Sigmoid colon (tissue), 7 donors: ENCODE results near the gene ALS2CL. TPM values are rescaled to one million over a fixed set of nuclear protein-coding genes. Genes with fewer than 3 reads are reported as not detected.

ENCODE experiments used
- DNase-seq: peaks from one replicate; pipeline ENCODE4 v3.0.0-alpha.2; 2019
- H3K27ac ChIP-seq, 4 donors: fragments of 200-600 bp; sonication (generic); one replicate each; pipeline ENCODE4 v1.5.1; 2016 to 2019; ENCODE audit warnings: mild to moderate bottlenecking in 1 of 4
- H3K27me3 ChIP-seq, 3 donors: fragments of 200-600 bp; sonication (generic); one replicate each; pipeline ENCODE4 v1.5.1; 2019; ENCODE audit warnings: mild to moderate bottlenecking in 1 of 3
- H3K36me3 ChIP-seq, 4 donors: fragments of 200-600 bp; sonication (generic); one replicate each; pipeline ENCODE4 v1.5.1; 2016 to 2019
- H3K4me1 ChIP-seq, 4 donors: fragments of 200-600 bp; sonication (generic); one replicate each; pipeline ENCODE4 v1.5.1; 2017 to 2019
- H3K4me3 ChIP-seq, 4 donors: fragments of 200-600 bp; sonication (generic); one replicate each; pipeline ENCODE4 v1.5.1; 2017 to 2019; ENCODE audit warnings: mild to moderate bottlenecking in 2 of 4, moderate library complexity in 1 of 4
- H3K9me3 ChIP-seq, 4 donors: fragments of 200-600 bp in 3 of 4; sonication (generic) in 3 of 4; one replicate each; pipeline versions ENCODE4 v1.5.1 to v1.6.1; 2013 to 2019
- EP300 ChIP-seq, 4 donors: sonication (generic); formaldehyde crosslinking; IDR thresholded peaks; one replicate each; pipeline ENCODE4 v1.6.1; 2017; ENCODE audit warnings: antibody characterized with exemption in 4 of 4
- POLR2A ChIP-seq, 2 donors: fragments of 450-650 bp; IDR thresholded peaks; one replicate each; pipeline ENCODE4 v1.6.1; 2016; ENCODE audit warnings: antibody characterized with exemption in 2 of 2, mild to moderate bottlenecking in 2 of 2, moderate library complexity in 2 of 2
- POLR2AphosphoS5 ChIP-seq, 4 donors: sonication (generic); formaldehyde crosslinking; IDR thresholded peaks; one replicate each; pipeline ENCODE4 v1.6.1; 2017; ENCODE audit warnings: antibody characterized with exemption in 4 of 4
- WGBS, 2 donors: extraction: QIAGEN DNeasy Blood & Tissue Kit; methylation state at CpG; one replicate each; pipeline ENCODE4 v1.1.7; 2013; 5-methylcytosine and 5-hydroxymethylcytosine counted together
- intact Hi-C: fragments of 100-400 bp; cut with DNase I; formaldehyde crosslinking; loops from one replicate; pipeline ENCODE4 v1.15.1; 2023
- polyA plus RNA-seq, 3 donors: library from polyadenylated mRNA; stranded (reverse); fragments of 200-250 nt; gene quantifications; one replicate each; pipeline ENCODE4 v1.2.3, GENCODE V29; 2013
- total RNA-seq, 4 donors: library from RNA; depleted of rRNA; stranded (reverse); fragments of >200 nt; gene quantifications; one replicate each; pipeline ENCODE4 v1.1.0, GENCODE V29; 2016
- TF ChIP-seq, protein P1 (sequence below), 4 experiments: fragments of 450-650 bp in 3 of 4; fragments of 200-600 bp in 1 of 4; IDR thresholded peaks; one replicate each; pipeline ENCODE4 v1.5.1; 2016 to 2019; ENCODE audit warnings: antibody characterized with exemption in 4 of 4, mild to moderate bottlenecking in 3 of 4, moderate library complexity in 2 of 4
- donor health status: healthy with polysubstance abuse.
- donor health status: Bipolar disorder and iron deficiency.
- donor health status: healthy.

ALS2CL gene
- total and polyA plus RNA-seq, 7 donors: 3.9 to 35.0 (median 5.4) TPM

DNA sequence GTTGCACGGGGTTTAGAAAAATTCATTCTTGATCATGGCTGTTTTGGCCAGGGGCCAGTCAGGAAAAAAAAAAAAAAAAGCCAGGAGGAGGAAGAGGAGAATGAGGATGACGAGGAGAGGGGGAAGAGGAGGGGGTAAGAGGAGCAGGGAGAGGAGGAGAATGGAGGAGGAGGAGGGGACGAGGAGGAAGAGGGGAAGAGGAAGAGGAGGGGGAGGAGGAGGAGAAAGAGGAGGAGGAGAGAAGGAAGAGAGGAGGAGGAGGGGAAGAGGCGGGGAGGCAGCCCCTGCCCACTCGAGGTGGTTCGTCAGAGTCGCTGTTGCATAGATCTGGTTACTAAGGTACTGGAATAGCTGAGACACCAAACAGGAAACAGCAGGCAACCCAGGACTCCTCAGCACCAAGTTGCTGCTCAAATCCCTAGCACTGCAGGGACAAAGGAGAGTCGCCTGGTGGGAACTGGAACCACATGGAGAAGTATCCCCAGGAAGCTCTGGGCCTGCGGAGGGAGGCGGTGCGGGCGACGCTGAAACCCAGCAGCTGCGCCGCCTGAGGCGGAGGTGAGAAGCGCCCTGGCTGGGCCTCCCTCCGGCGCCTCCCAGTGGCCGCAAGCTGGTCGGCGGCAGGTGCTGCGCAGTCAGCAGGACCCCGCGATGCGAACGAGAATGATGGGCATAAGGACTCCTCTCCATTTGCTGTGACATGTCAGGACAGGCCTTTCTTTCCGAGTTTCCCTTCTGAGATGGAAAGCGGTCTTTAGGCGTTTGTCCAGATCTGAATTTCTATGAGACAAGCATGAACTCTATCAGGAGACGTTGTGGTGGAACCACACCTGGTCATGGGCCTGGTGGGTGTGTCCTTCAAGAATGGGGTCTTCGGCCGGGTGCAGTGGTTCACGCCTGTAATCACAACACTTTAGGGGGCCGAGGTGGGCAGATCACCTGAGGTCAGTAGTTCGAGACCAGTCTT is 63.6 kb downstream of the ALS2CL start:
- 14% methylated on average over 36 of the region's 36 CpGs for WGBS, 2 donors
- H3K4me3 ChIP-seq: peak overlapping the region in 3 of 4 donors; percentile 32 to 41 (median 39)

DNA sequence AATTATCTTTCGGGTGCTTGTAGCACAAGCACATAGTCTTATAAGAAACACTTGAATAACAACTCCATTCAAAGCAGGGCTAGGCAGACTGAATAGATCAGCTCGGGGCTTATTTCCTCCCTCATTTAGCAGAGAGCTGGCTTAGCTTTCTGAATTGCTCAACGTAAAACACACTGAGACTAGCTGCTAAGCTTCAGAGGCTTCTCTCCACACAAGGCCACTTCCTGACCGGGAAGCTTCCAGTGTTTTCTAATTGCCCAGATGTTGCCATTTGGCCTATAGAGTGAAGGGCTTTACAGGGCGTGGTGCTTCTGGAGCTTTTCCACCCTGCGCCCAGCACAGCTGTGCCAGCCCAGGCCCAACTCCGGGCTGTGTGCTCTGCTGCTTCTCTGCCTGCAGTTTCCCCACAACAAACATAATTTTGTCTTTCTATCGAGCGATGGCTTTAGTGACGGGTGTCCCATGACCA is 64.5 kb downstream of the ALS2CL start:
- 41 to 62% methylated on average over 10 of the region's 10 CpGs for WGBS, 2 donors
- no peak overlapping the region for H3K4me3 ChIP-seq
- no peaks in the 10 kb centered on the region for H3K9me3 ChIP-seq
- DNase-seq: no peak
- H3K27ac ChIP-seq: peak overlapping the region; percentile 46 to 64 (median 58)
- intact Hi-C loops: no loop called here
- no peaks in the 10 kb centered on the region for H3K27me3 ChIP-seq
- peaks cover 0 to 15% (median 13%) of the 10 kb centered on the region in 4 donors for H3K4me1 ChIP-seq
- no peaks in the 10 kb centered on the region for H3K36me3 ChIP-seq
- TF ChIP-seq POLR2AphosphoS5 (IDR thresholded peaks at IDR 0.05): no peak
- TF ChIP-seq, protein P1, sequence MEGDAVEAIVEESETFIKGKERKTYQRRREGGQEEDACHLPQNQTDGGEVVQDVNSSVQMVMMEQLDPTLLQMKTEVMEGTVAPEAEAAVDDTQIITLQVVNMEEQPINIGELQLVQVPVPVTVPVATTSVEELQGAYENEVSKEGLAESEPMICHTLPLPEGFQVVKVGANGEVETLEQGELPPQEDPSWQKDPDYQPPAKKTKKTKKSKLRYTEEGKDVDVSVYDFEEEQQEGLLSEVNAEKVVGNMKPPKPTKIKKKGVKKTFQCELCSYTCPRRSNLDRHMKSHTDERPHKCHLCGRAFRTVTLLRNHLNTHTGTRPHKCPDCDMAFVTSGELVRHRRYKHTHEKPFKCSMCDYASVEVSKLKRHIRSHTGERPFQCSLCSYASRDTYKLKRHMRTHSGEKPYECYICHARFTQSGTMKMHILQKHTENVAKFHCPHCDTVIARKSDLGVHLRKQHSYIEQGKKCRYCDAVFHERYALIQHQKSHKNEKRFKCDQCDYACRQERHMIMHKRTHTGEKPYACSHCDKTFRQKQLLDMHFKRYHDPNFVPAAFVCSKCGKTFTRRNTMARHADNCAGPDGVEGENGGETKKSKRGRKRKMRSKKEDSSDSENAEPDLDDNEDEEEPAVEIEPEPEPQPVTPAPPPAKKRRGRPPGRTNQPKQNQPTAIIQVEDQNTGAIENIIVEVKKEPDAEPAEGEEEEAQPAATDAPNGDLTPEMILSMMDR (IDR thresholded peaks at IDR 0.05): no peak
- TF ChIP-seq EP300 (IDR thresholded peaks at IDR 0.05): no peak
- TF ChIP-seq POLR2A (IDR thresholded peaks at IDR 0.05): no peak

More for the DNA sequence above, 63.6 kb downstream of the ALS2CL start:
- intact Hi-C loops: loop anchor here (2.0 kb wide), 1 partner anchor 141 kb away; no protein-coding TSS in a partner anchor
- TF ChIP-seq, protein P1 (IDR thresholded peaks at IDR 0.05): peak; percentile 88 to 97 (median 94)
- TF ChIP-seq POLR2AphosphoS5 (IDR thresholded peaks at IDR 0.05): no peak
- peak; percentile 86 for DNase-seq
- peak overlapping the region; percentile 46 to 64 (median 58) for H3K27ac ChIP-seq
- peaks cover 0 to 15% (median 13%) of the 10 kb centered on the region in 4 donors for H3K4me1 ChIP-seq
- H3K36me3 ChIP-seq: no peaks in the 10 kb centered on the region
- no peaks in the 10 kb centered on the region for H3K9me3 ChIP-seq
- H3K27me3 ChIP-seq: no peaks in the 10 kb centered on the region

DNA sequence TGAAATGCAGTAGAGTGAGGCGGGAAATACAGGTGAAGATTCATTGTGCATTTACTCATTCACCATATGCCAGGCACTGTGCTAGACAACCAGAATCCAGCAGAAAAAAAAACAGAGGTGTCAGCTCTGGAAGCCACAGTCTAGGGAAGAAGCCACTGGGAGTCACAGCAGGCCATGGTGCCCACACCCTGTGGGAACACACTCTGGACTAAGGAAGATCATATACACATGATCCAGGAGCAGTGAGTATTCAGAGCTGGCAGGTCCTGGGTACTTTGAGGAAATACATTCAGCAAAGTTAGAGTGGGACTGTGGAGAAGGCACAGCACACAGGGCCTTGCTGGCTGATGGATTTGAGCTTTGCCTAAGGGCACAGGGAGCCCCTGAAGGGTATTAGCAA is 66.4 kb downstream of the ALS2CL start:
- TF ChIP-seq POLR2A (IDR thresholded peaks at IDR 0.05) (no peak), POLR2AphosphoS5 (IDR thresholded peaks at IDR 0.05) (no peak), EP300 (IDR thresholded peaks at IDR 0.05) (no peak)
- TF ChIP-seq, protein P1 (IDR thresholded peaks at IDR 0.05): no peak
- Histone ChIP-seq H3K4me1 (peaks cover 0 to 15% (median 13%) of the 10 kb centered on the region in 4 donors), H3K9me3 (no peaks in the 10 kb centered on the region), H3K27ac (no peak overlapping the region), H3K27me3 (no peaks in the 10 kb centered on the region), H3K4me3 (no peak overlapping the region), H3K36me3 (no peaks in the 10 kb centered on the region)
- DNase-seq: no peak
- WGBS, 2 donors: 89 to 100% methylated on average over 1 of the region's 1 CpG
- intact Hi-C loops: no loop called here

DNA sequence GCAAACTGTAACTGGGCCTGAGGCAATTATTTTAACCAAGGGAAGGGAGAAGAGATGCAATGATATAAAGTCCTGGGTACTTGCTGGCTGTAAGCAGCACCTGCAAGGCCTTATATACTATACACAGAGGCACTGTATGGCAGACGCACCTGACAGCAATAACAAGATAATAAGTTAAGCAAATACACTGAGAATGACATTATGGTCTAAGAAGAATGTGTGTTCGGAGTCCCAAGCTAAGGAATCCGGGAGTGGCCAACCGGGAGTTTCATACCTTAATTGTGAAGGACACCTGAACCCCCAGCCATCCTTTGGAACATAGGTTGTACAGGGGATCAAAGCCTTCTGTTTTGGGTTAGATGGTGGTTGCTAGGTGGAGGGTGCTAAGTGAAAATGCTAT is 67.4 kb downstream of the ALS2CL start:
- intact Hi-C loops: no loop called here
- Histone ChIP-seq H3K4me3 (no peak overlapping the region), H3K4me1 (peaks cover 0 to 15% (median 13%) of the 10 kb centered on the region in 4 donors), H3K9me3 (no peaks in the 10 kb centered on the region), H3K27me3 (no peaks in the 10 kb centered on the region), H3K36me3 (no peaks in the 10 kb centered on the region), H3K27ac (no peak overlapping the region)
- WGBS, 2 donors: 16 to 66% methylated on average over 4 of the region's 4 CpGs
- no peak for DNase-seq
- TF ChIP-seq POLR2A (IDR thresholded peaks at IDR 0.05): no peak
- TF ChIP-seq, protein P1 (IDR thresholded peaks at IDR 0.05): no peak
- TF ChIP-seq POLR2AphosphoS5 (IDR thresholded peaks at IDR 0.05): no peak
- no peak for TF ChIP-seq EP300 (IDR thresholded peaks at IDR 0.05)
